PC-3 (cell line): ENCODE measurements around the gene JARID2. TPM values are rescaled to one million over a fixed set of nuclear protein-coding genes. Genes with fewer than 3 reads are reported as not detected.

Experiments used
- ATAC-seq: fragments of 200-7000 bp; cut with Tn5 transposase; 2 replicates; pipeline ENCODE4 v1.9.1; 2020; ENCODE audit warnings: mild to moderate bottlenecking, moderate library complexity
- BruUV-seq: library from RNA; stranded (reverse); fragments of 400-500 nt; replicated peaks from 2 replicates; lab custom pipeline; 2021; lab: Mats Ljungman, UMichigan
- CTCF ChIA-PET: fragments of 300-600 bp; sonication (Branson Sonifier 250); formaldehyde crosslinking; loops from one replicate; lab custom pipeline; 2022; ENCODE audit warnings: antibody characterized with exemption; lab: Charles Lee
- POLR2A ChIA-PET: fragments of 300-600 bp; sonication (Branson Sonifier 250); formaldehyde crosslinking; loops from one replicate; lab custom pipeline; 2022; ENCODE audit warnings: antibody characterized with exemption; ENCODE audit not compliant: unreplicated experiment; lab: Charles Lee
- DNase-seq: peaks from one replicate; pipeline ENCODE4 v3.0.0-alpha.2; 2015
- H2AFZ ChIP-seq: fragments of 300-600 bp; sonication (generic); 2 replicates; pipeline ENCODE4 v1.6.0; 2016; ENCODE audit warnings: antibody characterized with exemption, low read length
- H3F3A ChIP-seq: fragments of 300-600 bp; sonication (generic); one replicate; pipeline ENCODE4 v1.6.0; 2017; ENCODE audit warnings: antibody characterized with exemption, low read length, control low read depth, mild to moderate bottlenecking; ENCODE audit not compliant: unreplicated experiment
- H3K27ac ChIP-seq: fragments of 300-600 bp; sonication (generic); 2 replicates; pipeline ENCODE4 v1.5.1; 2016; ENCODE audit warnings: mild to moderate bottlenecking, low read length
- H3K27me3 ChIP-seq: fragments of 300-600 bp; sonication (generic); 2 replicates; pipeline ENCODE4 v1.6.1; 2016; ENCODE audit warnings: low read length, mixed read lengths
- H3K36me3 ChIP-seq: fragments of 300-600 bp; sonication (generic); 2 replicates; pipeline ENCODE4 v1.6.1; 2016; ENCODE audit warnings: low read depth, mixed run types, low read length, mixed read lengths
- H3K4me1 ChIP-seq: fragments of 300-600 bp; sonication (generic); 2 replicates; pipeline ENCODE4 v1.5.1; 2016; ENCODE audit warnings: low read length; ENCODE audit not compliant: insufficient read depth
- H3K4me2 ChIP-seq: fragments of 300-600 bp; sonication (generic); 2 replicates; pipeline ENCODE4 v1.6.0; 2016; ENCODE audit warnings: low read length
- H3K4me3 ChIP-seq: fragments of 300-600 bp; sonication (generic); 2 replicates; pipeline ENCODE4 v1.5.1; 2016; ENCODE audit warnings: mild to moderate bottlenecking, low read length, mixed read lengths
- H3K79me2 ChIP-seq: fragments of 300-600 bp; sonication (generic); 2 replicates; pipeline ENCODE4 v1.6.1; 2017; ENCODE audit warnings: low read length, mixed read lengths
- H3K9ac ChIP-seq: fragments of 300-600 bp; sonication (generic); 2 replicates; pipeline ENCODE4 v1.6.0; 2016; ENCODE audit warnings: mild to moderate bottlenecking, low read length
- H3K9me2 ChIP-seq: fragments of 300-600 bp; sonication (generic); replicated peaks from 2 replicates; pipeline ENCODE4 v1.6.1; 2016; ENCODE audit warnings: mixed run types, low read length, mixed read lengths
- H3K9me3 ChIP-seq: fragments of 300-600 bp; sonication (generic); 2 replicates; pipeline ENCODE4 v1.6.1; 2016; ENCODE audit warnings: low read length, mixed read lengths
- H4K20me1 ChIP-seq: fragments of 300-600 bp; sonication (generic); 2 replicates; pipeline ENCODE4 v1.6.1; 2016; ENCODE audit warnings: low read length, mixed read lengths
- EZH2 ChIP-seq: fragments of 300-600 bp; sonication (generic); IDR thresholded peaks from one replicate; pipeline ENCODE4 v1.6.1; 2017; ENCODE audit warnings: antibody characterized with exemption, mild to moderate bottlenecking, low read length; ENCODE audit not compliant: unreplicated experiment
- EZH2phosphoT487 ChIP-seq: fragments of 300-600 bp; sonication (generic); IDR thresholded peaks from 2 replicates; pipeline ENCODE4 v1.6.1; 2018; ENCODE audit warnings: mild to moderate bottlenecking, antibody characterized with exemption, low read length, borderline replicate concordance
- intact Hi-C: fragments of 100-400 bp; cut with micrococcal nuclease; formaldehyde crosslinking; loops from 2 replicates; pipeline ENCODE4 v1.9.0; 2023
- total RNA-seq: library from RNA; depleted of rRNA; stranded (reverse); fragments of >200 nt; gene quantifications from 2 replicates; pipeline ENCODE4 v1.2.3, GENCODE V29; 2014
- TF ChIP-seq, protein P1 (sequence below): fragments of 300-600 bp; sonication (generic); conservative IDR thresholded peaks from 2 replicates; pipeline ENCODE4 v1.5.1; 2017; ENCODE audit warnings: antibody characterized with exemption, low read depth, mild to moderate bottlenecking, low read length

JARID2 gene
- total RNA-seq, 1 experiment from 2014 or later: 11.0 TPM

DNA sequence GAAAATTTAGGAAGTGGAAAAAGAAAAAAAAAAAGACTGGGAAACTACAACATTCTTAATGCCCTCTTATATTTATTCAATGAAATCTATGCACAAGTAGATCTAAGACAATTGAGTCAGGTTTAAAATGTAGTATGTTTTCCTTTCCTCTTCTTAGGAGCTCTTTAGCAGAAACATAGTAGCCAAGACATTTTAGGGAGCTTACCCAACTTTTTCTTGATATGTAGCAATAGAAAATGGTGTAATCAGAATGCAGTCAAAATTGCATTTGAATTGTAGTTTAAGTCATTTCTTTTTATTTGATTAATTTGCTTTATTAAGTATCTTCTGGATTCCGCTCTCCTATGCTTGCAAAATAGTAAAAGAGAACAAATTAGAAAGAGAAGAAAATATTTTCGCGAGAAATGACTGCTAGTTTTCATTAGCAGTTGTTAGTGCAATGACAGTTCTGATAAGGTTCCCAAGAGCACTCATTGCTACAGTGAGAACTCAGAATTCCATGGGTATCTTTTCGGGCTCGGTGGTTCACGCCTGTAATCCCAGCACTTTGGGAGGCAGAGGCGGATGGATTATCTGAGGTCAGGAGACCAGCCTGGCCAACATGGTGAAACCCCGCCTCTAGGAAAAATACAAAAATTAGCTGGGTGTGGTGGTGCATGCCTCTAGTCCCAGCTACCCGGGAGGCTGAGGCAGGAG lies 52.2 kb downstream of the JARID2 start:
- ChIA-PET POLR2A (no interaction called here), CTCF (no interaction called here)
- no peaks in the 10 kb centered on the region for H3K27me3 ChIP-seq
- no peaks in the 10 kb centered on the region for H3K9me2 ChIP-seq
- DNase-seq: no peak
- no peak overlapping the region for H3K27ac ChIP-seq
- H3K36me3 ChIP-seq: no peaks in the 10 kb centered on the region
- TF ChIP-seq, protein P1, sequence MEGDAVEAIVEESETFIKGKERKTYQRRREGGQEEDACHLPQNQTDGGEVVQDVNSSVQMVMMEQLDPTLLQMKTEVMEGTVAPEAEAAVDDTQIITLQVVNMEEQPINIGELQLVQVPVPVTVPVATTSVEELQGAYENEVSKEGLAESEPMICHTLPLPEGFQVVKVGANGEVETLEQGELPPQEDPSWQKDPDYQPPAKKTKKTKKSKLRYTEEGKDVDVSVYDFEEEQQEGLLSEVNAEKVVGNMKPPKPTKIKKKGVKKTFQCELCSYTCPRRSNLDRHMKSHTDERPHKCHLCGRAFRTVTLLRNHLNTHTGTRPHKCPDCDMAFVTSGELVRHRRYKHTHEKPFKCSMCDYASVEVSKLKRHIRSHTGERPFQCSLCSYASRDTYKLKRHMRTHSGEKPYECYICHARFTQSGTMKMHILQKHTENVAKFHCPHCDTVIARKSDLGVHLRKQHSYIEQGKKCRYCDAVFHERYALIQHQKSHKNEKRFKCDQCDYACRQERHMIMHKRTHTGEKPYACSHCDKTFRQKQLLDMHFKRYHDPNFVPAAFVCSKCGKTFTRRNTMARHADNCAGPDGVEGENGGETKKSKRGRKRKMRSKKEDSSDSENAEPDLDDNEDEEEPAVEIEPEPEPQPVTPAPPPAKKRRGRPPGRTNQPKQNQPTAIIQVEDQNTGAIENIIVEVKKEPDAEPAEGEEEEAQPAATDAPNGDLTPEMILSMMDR: no peak
- TF ChIP-seq EZH2phosphoT487 (no peak), EZH2 (no peak)
- no peak overlapping the region for H3K4me3 ChIP-seq
- H2AFZ ChIP-seq: no peak overlapping the region
- H3K4me2 ChIP-seq: no peak overlapping the region
- H4K20me1 ChIP-seq: peaks cover 24% of the 10 kb centered on the region; the same call in 1 of the 2 replicates
- no peak overlapping the region for H3K9ac ChIP-seq
- H3K4me1 ChIP-seq: peaks cover 10% of the 10 kb centered on the region; the same call in 1 of the 2 replicates
- no peaks in the 10 kb centered on the region for H3K9me3 ChIP-seq
- no peaks in the 10 kb centered on the region for H3F3A ChIP-seq
- no TSS peak for BruUV-seq
- intact Hi-C loops: no loop called here
- no peak for ATAC-seq
- H3K79me2 ChIP-seq: peaks cover 95% of the 10 kb centered on the region

DNA sequence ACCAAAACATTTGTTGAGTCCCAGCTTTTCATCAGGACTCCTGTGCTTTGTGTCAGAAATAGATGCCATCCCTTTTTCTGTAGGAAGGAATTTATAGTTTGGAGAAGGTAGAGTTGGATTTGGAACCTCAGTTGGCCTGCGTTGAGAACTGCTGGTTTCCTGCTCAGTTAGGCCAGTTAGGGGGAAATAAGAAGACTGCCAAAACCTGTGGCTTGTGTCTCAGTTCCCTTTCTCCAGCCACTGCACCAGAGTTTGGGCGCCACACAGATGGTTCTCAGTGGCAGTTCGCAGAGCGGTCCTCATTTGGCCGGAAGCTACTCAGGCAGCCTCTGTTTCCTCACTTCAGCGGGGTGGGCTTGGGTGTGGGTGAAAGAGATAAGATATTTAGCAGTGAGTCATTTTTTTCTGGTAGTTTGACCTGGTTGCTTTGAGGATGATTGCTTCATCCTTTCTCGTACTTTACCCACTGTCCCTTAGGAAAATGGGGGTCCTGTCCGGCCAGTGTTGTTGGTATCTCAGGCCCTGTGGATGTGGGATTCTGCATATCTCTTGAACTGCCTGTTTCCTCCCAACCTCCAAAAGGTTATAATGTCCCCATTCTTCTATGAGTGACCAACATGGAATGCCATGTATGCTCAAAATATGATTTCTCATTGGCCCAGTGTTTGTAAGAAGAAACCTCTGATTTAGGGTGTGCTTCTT lies 53.7 kb downstream of the JARID2 start:
- H3K9ac ChIP-seq: no peak overlapping the region
- CTCF ChIA-PET: no interaction called here
- peaks cover 93% of the 10 kb centered on the region for H3K79me2 ChIP-seq
- peaks cover 15% of the 10 kb centered on the region; the same call in 1 of the 2 replicates for H4K20me1 ChIP-seq
- DNase-seq (peak; percentile 34), ATAC-seq (no peak)
- peaks cover 10% of the 10 kb centered on the region; the same call in 1 of the 2 replicates for H3K4me1 ChIP-seq
- no peak for TF ChIP-seq EZH2
- no peak for TF ChIP-seq EZH2phosphoT487
- TF ChIP-seq, protein P1: no peak
- no TSS peak for BruUV-seq
- no peak overlapping the region for H3K4me3 ChIP-seq
- H3K4me2 ChIP-seq: no peak overlapping the region
- H3F3A ChIP-seq: no peaks in the 10 kb centered on the region
- no peak overlapping the region for H2AFZ ChIP-seq
- intact Hi-C loops: no loop called here
- no peaks in the 10 kb centered on the region for H3K36me3 ChIP-seq
- H3K27ac ChIP-seq: no peak overlapping the region
- H3K9me3 ChIP-seq: no peaks in the 10 kb centered on the region
- POLR2A ChIA-PET: no interaction called here
- no peaks in the 10 kb centered on the region for H3K9me2 ChIP-seq
- H3K27me3 ChIP-seq: no peaks in the 10 kb centered on the region
